ENCODE data around the gene DUS2. TPM values are rescaled to one million over a fixed set of nuclear protein-coding genes. Genes with fewer than 3 reads are reported as not detected.
"Not testable (repeated sequence)": the region's sequence is repeated elsewhere in the genome, so short reads cannot be mapped to it uniquely, and the experiment has no call there.

Gene DUS2
- total and polyA plus RNA-seq, 2 donors, result 11.1 to 12.2 TPM

DNA sequence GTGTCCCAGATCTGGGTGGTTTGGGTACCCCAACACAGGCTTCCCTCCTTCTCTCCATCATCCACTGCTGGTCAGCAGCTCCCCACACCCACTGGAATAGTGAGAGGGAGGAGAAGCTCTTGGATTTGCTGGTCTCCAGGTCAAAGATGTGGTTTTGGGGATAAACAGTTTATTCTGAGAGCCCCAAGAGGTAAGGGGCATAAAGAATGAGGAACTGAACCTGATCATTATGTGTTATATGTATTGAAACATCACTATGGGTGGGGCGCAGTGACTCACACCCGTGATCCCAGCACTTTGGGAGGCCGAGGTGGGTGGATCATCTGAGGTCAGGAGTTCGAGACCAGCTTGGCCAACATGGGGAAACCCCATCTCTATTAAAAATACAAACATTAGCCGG lies 27.7 kb upstream of the DUS2 start:
- no peak overlapping the region for H3K27ac ChIP-seq (ENCODE audit: low read depth in 1 of 2, low read length in 1 of 2)
- no peak overlapping the region for H3K4me3 ChIP-seq (ENCODE audit: low read length in 2 of 2)
- H3K27me3 ChIP-seq (ENCODE audit: control insufficient read depth in 2 of 2, insufficient read depth in 1 of 2, low read length in 1 of 2), result no peaks in the 10 kb centered on the region
- whole genome bisulfite sequencing, result 91% methylated on average over 5 of the region's 5 CpGs
- no peak for DNase-seq (ENCODE audit: low read depth in 6 of 9, low spot score in 9 of 9)
- H3K36me3 ChIP-seq (ENCODE audit: control insufficient read depth in 2 of 2, insufficient read depth in 2 of 2, low read length in 1 of 2), result no peaks in the 10 kb centered on the region
- H3K4me1 ChIP-seq (ENCODE audit: control insufficient read depth in 2 of 2, insufficient read depth in 2 of 2, low read length in 2 of 2), result peaks cover 19 to 45% of the 10 kb centered on the region in 2 donors
- peaks cover 0 to 15% of the 10 kb centered on the region in 2 donors for H3K9me3 ChIP-seq (ENCODE audit: control insufficient read depth in 2 of 2, insufficient read depth in 1 of 2, low read length in 1 of 2)

DNA sequence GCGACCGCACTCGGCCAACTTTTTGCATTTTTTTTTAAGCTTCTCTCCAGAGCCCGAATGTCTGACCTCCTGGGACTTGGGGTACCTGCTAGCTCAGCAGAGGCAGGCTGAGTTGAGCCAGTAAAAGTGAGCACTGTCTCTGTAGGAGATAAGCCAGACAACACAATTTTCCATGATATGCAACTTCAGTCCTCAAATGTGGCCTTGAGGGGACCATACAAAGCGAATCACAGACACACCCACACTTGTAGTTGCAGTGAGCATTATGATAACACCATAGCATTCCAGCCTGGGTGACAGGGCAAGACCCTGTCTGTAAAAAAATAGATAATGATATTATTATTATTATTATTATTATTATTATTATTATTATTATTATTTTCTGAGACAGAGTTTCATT lies 26.4 kb upstream of the DUS2 start:
- peaks cover 0 to 15% of the 10 kb centered on the region in 2 donors for H3K9me3 ChIP-seq (ENCODE audit: control insufficient read depth in 2 of 2, insufficient read depth in 1 of 2, low read length in 1 of 2)
- H3K4me1 ChIP-seq (ENCODE audit: control insufficient read depth in 2 of 2, insufficient read depth in 2 of 2, low read length in 2 of 2), result peaks cover 19 to 55% of the 10 kb centered on the region in 2 donors
- H3K4me3 ChIP-seq (ENCODE audit: low read length in 2 of 2), result no peak overlapping the region
- H3K27ac ChIP-seq (ENCODE audit: low read depth in 1 of 2, low read length in 1 of 2), result no peak overlapping the region
- H3K36me3 ChIP-seq (ENCODE audit: control insufficient read depth in 2 of 2, insufficient read depth in 2 of 2, low read length in 1 of 2), result no peaks in the 10 kb centered on the region
- 99% methylated on average over 5 of the region's 5 CpGs for WGBS
- no peaks in the 10 kb centered on the region for H3K27me3 ChIP-seq (ENCODE audit: control insufficient read depth in 2 of 2, insufficient read depth in 1 of 2, low read length in 1 of 2)
- no peak for DNase-seq (ENCODE audit: low read depth in 6 of 9, low spot score in 9 of 9)

DNA sequence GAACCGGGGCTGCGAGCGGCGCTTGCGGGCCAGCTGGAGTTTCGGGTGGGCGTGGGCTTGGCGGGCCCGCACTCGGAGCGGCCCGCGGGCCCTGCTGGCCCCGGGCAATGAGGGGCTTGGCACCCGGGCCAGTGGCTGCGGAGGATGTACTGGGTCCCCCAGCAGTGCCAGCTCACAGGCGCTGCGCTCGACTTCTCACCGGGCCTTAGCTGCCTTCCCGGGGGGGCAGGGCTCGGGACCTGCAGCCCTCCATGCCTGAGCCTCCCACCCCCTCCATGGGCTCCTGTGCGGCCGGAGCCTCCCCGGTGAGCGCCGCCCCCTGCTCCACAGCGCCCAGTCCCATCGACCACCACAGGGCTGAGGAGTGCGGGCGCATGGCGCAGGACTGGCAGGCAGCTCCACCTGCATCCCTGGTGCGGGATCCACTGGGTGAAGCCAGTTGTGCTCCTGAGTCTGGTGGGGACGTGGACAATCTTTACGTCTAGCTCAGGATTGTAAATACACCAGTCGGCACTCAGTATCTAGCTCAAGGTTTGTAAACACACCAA lies 24.8 kb upstream of the DUS2 start:
- not testable (repeated sequence) for H3K4me3 ChIP-seq (ENCODE audit: low read length in 2 of 2); DNase-seq (ENCODE audit: low read depth in 6 of 9, low spot score in 9 of 9); H3K36me3 ChIP-seq (ENCODE audit: control insufficient read depth in 2 of 2, insufficient read depth in 2 of 2, low read length in 1 of 2); H3K27me3 ChIP-seq (ENCODE audit: control insufficient read depth in 2 of 2, insufficient read depth in 1 of 2, low read length in 1 of 2)
- 98% methylated on average over 36 of the region's 36 CpGs for WGBS
- Histone ChIP-seq H3K9me3 (ENCODE audit: control insufficient read depth in 2 of 2, insufficient read depth in 1 of 2, low read length in 1 of 2) (peaks cover 0 to 15% of the 10 kb centered on the region in 2 donors), H3K27ac (ENCODE audit: low read depth in 1 of 2, low read length in 1 of 2) (peak overlapping the region; percentile 57 to 65), H3K4me1 (ENCODE audit: control insufficient read depth in 2 of 2, insufficient read depth in 2 of 2, low read length in 2 of 2) (peaks cover 13 to 48% of the 10 kb centered on the region in 2 donors)

DNA sequence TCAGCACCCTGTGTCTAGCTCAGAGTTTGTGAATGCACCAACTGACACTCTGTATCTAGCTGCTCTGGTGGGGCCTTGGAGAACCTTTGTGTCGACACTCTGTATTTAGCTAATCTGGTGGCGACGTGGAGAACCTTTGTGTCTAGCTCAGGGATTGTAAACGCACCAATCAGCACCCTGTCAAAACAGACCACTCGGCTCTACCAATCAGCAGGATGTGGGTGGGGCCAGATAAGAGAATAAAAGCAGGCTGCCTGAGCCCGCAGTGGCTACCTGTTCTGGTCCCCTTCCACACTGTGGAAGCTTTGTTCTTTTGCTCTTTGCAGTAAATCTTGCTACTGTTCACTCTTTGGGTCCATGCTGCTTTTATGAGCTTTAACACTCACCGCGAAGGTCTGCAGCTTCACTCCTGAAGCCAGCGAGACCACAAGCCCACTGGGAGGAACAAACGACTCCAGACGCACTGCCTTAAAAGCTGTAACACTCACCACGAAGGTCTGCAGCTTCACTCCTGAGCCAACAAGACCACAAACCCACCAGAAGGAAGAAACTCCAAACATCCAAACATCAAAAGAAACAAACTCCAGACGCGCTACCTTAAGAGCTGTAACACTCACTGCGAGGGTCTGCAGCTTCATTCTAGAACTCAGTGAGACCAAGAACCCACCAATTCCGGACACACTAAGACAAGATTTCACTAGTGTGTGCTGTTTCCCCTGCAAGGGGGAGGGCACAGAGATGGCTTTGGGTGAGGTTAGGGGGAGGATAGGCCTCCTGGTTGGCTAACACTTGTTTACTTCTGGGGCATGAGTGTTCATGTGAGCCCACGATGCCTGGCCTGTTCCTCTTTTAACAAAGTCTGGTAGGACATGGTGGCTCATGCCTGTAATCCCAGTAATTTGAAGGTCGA lies 24.1 kb upstream of the DUS2 start, which contains the start of gene DPEP2:
Gene DPEP2, minus strand, starts transcription at position 706 of the 910 bp plus-strand sequence. CDS start 6,272 bp downstream, outside the sequence.
- WGBS, result 23% methylated on average over 18 of the region's 18 CpGs
- Histone ChIP-seq H3K9me3 (ENCODE audit: control insufficient read depth in 2 of 2, insufficient read depth in 1 of 2, low read length in 1 of 2) (peaks cover 0 to 15% of the 10 kb centered on the region in 2 donors), H3K27ac (ENCODE audit: low read depth in 1 of 2, low read length in 1 of 2) (peak within 1 kb of the TSS; percentile 83 to 90), H3K4me3 (ENCODE audit: low read length in 2 of 2) (peak within 1 kb of the TSS; percentile 9 to 29), H3K4me1 (ENCODE audit: control insufficient read depth in 2 of 2, insufficient read depth in 2 of 2, low read length in 2 of 2) (peaks cover 6 to 41% of the 10 kb centered on the region in 2 donors)
- not testable (repeated sequence) for H3K27me3 ChIP-seq (ENCODE audit: control insufficient read depth in 2 of 2, insufficient read depth in 1 of 2, low read length in 1 of 2); H3K36me3 ChIP-seq (ENCODE audit: control insufficient read depth in 2 of 2, insufficient read depth in 2 of 2, low read length in 1 of 2)
- DNase-seq (ENCODE audit: low read depth in 6 of 9, low spot score in 9 of 9), result peak in 5 of 9 donors; percentile 44 to 84 (median 58)

DNA sequence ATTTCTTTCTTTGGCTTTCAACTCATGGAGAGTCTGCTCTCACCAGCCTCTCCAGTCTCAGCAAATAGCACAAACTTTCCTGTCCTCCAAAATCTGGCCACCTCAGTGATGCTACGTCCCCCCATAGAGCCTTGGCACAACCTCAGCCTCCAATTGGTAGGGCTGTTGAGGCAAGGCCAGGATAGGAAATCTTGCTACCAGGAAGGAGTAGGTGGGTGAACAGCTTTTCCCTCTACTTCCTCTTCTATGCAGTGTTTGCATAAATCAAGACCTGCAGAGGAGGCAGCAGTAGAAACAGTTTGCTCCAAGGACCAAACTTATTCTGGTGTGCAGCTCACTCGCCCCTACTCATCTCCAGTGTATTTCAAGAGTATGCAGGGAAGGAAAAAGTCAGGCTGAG lies 23.1 kb upstream of the DUS2 start:
- H3K36me3 ChIP-seq (ENCODE audit: control insufficient read depth in 2 of 2, insufficient read depth in 2 of 2, low read length in 1 of 2), result no peaks in the 10 kb centered on the region
- no peaks in the 10 kb centered on the region for H3K27me3 ChIP-seq (ENCODE audit: control insufficient read depth in 2 of 2, insufficient read depth in 1 of 2, low read length in 1 of 2)
- no peak overlapping the region for H3K4me3 ChIP-seq (ENCODE audit: low read length in 2 of 2)
- WGBS, result 68% methylated on average over 2 of the region's 2 CpGs
- peak in 2 of 9 donors; percentile 38 to 57 for DNase-seq (ENCODE audit: low read depth in 6 of 9, low spot score in 9 of 9)
- H3K4me1 ChIP-seq (ENCODE audit: control insufficient read depth in 2 of 2, insufficient read depth in 2 of 2, low read length in 2 of 2), result peaks cover 6 to 36% of the 10 kb centered on the region in 2 donors
- H3K27ac ChIP-seq (ENCODE audit: low read depth in 1 of 2, low read length in 1 of 2), result peak overlapping the region; percentile 83 to 90
- H3K9me3 ChIP-seq (ENCODE audit: control insufficient read depth in 2 of 2, insufficient read depth in 1 of 2, low read length in 1 of 2), result peaks cover 0 to 15% of the 10 kb centered on the region in 2 donors

DNA sequence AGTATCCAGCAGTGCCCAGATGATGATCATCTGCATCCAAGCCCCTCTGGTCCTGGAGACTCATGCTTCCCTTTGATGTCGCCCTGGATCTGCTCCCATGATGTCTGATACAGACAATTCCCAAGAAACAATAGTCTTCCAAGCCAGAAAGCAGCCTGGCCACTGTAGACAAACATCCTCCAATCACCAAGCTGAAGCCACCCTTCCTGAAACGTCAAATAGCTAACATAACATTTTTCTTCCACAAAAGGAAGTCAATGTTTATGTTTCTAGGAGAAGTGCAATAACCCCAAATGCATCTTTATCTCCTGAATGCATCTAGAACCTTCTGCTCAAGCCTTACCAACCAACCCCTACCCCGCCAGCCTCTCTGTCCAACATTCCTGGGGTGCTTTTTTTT lies 22.6 kb upstream of the DUS2 start:
- Histone ChIP-seq H3K27ac (ENCODE audit: low read depth in 1 of 2, low read length in 1 of 2) (peak overlapping the region; percentile 83 to 90), H3K36me3 (ENCODE audit: control insufficient read depth in 2 of 2, insufficient read depth in 2 of 2, low read length in 1 of 2) (no peaks in the 10 kb centered on the region), H3K4me3 (ENCODE audit: low read length in 2 of 2) (no peak overlapping the region), H3K4me1 (ENCODE audit: control insufficient read depth in 2 of 2, insufficient read depth in 2 of 2, low read length in 2 of 2) (peaks cover 6 to 36% of the 10 kb centered on the region in 2 donors), H3K27me3 (ENCODE audit: control insufficient read depth in 2 of 2, insufficient read depth in 1 of 2, low read length in 1 of 2) (no peaks in the 10 kb centered on the region), H3K9me3 (ENCODE audit: control insufficient read depth in 2 of 2, insufficient read depth in 1 of 2, low read length in 1 of 2) (peaks cover 0 to 15% of the 10 kb centered on the region in 2 donors)
- 63% methylated on average over 3 of the region's 3 CpGs for WGBS
- peak in 2 of 9 donors; percentile 14 to 51 for DNase-seq (ENCODE audit: low read depth in 6 of 9, low spot score in 9 of 9)

DNA sequence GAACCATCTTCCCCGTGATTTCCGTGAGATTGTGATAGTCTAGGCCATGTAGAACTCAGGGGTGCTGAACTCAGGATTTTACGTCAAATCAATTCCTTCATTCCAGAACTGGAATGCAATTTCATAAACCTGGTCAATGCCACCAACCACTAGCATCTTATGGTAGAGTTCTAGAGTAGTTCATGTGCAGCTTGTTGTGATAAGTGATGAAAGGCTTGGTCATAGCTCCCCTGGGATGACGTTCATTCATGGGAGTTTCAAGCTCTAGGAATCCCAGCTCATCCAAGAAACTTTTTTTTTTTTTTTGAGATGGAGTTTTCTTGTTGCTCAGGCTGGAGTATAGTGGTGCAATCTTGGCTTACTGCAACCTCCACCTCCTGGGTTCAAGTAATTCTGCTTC lies 20.1 kb upstream of the DUS2 start:
- 95% methylated on average over 4 of the region's 4 CpGs for WGBS
- H3K9me3 ChIP-seq (ENCODE audit: control insufficient read depth in 2 of 2, insufficient read depth in 1 of 2, low read length in 1 of 2), result peaks cover 0 to 8% of the 10 kb centered on the region in 2 donors

DNA sequence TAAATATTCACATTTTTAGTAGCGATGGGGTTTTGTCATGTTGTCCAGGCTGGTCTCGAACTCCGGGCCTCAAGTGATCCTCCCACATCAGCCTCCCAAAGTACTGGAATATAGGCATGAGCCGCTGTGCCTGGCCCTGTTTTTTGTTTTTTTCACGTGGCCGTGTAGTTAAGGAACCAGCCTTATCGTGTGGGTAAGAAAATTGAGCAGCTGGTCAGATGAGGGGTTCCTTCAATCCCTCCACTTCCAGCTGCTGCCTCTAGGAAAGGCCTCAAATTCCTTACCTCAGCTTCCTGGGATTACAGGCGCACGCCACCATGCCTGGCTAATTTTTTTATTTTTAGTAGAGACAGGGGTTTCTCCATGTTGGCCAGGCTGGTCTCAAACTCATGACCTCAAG lies 17.9 kb upstream of the DUS2 start:
- no peaks in the 10 kb centered on the region for H3K36me3 ChIP-seq (ENCODE audit: control insufficient read depth in 2 of 2, insufficient read depth in 2 of 2, low read length in 1 of 2)
- H3K4me1 ChIP-seq (ENCODE audit: control insufficient read depth in 2 of 2, insufficient read depth in 2 of 2, low read length in 2 of 2), result peaks cover 2 to 19% of the 10 kb centered on the region in 2 donors
- H3K27me3 ChIP-seq (ENCODE audit: control insufficient read depth in 2 of 2, insufficient read depth in 1 of 2, low read length in 1 of 2), result no peaks in the 10 kb centered on the region
- H3K4me3 ChIP-seq (ENCODE audit: low read length in 2 of 2), result no peak overlapping the region
- H3K27ac ChIP-seq (ENCODE audit: low read depth in 1 of 2, low read length in 1 of 2), result peak overlapping the region in 1 of 2 donors; percentile 15
- WGBS, result 97% methylated on average over 9 of the region's 9 CpGs
- no peaks in the 10 kb centered on the region for H3K9me3 ChIP-seq (ENCODE audit: control insufficient read depth in 2 of 2, insufficient read depth in 1 of 2, low read length in 1 of 2)
- no peak for DNase-seq (ENCODE audit: low read depth in 6 of 9, low spot score in 9 of 9)

More for the DNA sequence above, 20.1 kb upstream of the DUS2 start:
- peaks cover 6 to 38% of the 10 kb centered on the region in 2 donors for H3K4me1 ChIP-seq (ENCODE audit: control insufficient read depth in 2 of 2, insufficient read depth in 2 of 2, low read length in 2 of 2)
- H3K27me3 ChIP-seq (ENCODE audit: control insufficient read depth in 2 of 2, insufficient read depth in 1 of 2, low read length in 1 of 2), result no peaks in the 10 kb centered on the region
- no peaks in the 10 kb centered on the region for H3K36me3 ChIP-seq (ENCODE audit: control insufficient read depth in 2 of 2, insufficient read depth in 2 of 2, low read length in 1 of 2)
- DNase-seq (ENCODE audit: low read depth in 6 of 9, low spot score in 9 of 9), result no peak
- no peak overlapping the region for H3K4me3 ChIP-seq (ENCODE audit: low read length in 2 of 2)
- H3K27ac ChIP-seq (ENCODE audit: low read depth in 1 of 2, low read length in 1 of 2), result no peak overlapping the region

DNA sequence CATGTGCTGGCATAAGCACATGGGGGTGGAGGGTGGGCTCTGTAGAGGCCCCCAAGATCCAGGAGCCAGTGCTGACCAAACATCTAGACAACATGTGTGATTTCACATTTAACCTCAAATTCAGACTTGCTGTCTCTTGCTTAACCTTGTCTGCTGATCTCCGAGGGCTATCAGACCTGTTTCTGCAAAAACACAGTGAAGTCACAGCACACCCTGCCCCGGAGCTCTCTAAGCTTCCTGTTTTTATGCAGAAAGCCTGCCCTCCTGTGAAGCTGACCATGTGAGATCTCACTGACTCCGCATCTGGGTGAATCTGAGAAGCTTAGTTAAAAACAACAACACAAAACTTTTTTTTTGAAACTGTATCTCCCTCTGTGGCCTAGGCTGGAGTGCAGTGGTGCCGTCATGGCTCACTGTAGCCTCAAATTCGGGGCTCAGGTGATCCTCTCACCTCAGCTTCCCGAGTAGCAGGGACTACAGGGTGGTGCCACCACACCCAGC lies 17.2 kb upstream of the DUS2 start:
- DNase-seq (ENCODE audit: low read depth in 6 of 9, low spot score in 9 of 9), result peak in 2 of 9 donors; percentile 18 to 55
- peak overlapping the region; percentile 61 to 76 for H3K27ac ChIP-seq (ENCODE audit: low read depth in 1 of 2, low read length in 1 of 2)
- 48% methylated on average over 6 of the region's 6 CpGs for WGBS
- H3K9me3 ChIP-seq (ENCODE audit: control insufficient read depth in 2 of 2, insufficient read depth in 1 of 2, low read length in 1 of 2), result no peaks in the 10 kb centered on the region
- no peaks in the 10 kb centered on the region for H3K27me3 ChIP-seq (ENCODE audit: control insufficient read depth in 2 of 2, insufficient read depth in 1 of 2, low read length in 1 of 2)
- H3K4me3 ChIP-seq (ENCODE audit: low read length in 2 of 2), result no peak overlapping the region
- no peaks in the 10 kb centered on the region for H3K36me3 ChIP-seq (ENCODE audit: control insufficient read depth in 2 of 2, insufficient read depth in 2 of 2, low read length in 1 of 2)
- H3K4me1 ChIP-seq (ENCODE audit: control insufficient read depth in 2 of 2, insufficient read depth in 2 of 2, low read length in 2 of 2), result peaks cover 0 to 12% of the 10 kb centered on the region in 2 donors
